HUES6 (cell line): Measurements from ENCODE around the gene MIA3.

Source experiments
- H3K27ac ChIP-seq: 2 replicates; pipeline ENCODE4 v1.7.0; 2013; ENCODE audit warnings: low read depth, mild to moderate bottlenecking, low read length, inconsistent platforms
- H3K27me3 ChIP-seq: 2 replicates; pipeline ENCODE4 v1.6.1; 2013; ENCODE audit warnings: low read length; ENCODE audit not compliant: control insufficient read depth, insufficient read depth
- H3K36me3 ChIP-seq: 2 replicates; pipeline ENCODE4 v1.6.1; 2013; ENCODE audit warnings: low read length; ENCODE audit not compliant: control insufficient read depth, insufficient read depth
- H3K4me1 ChIP-seq: 2 replicates; pipeline ENCODE4 v1.6.1; 2013; ENCODE audit warnings: low read length; ENCODE audit not compliant: control insufficient read depth, insufficient read depth
- H3K4me3 ChIP-seq: 2 replicates; pipeline ENCODE4 v1.5.1; 2013; ENCODE audit warnings: low read depth, low read length
- H3K9ac ChIP-seq: one replicate; pipeline ENCODE4 v1.6.1; 2013; ENCODE audit warnings: mild to moderate bottlenecking, low read length
- H3K9me3 ChIP-seq: 2 replicates; pipeline ENCODE4 v1.6.1; 2013; ENCODE audit warnings: low read depth, low read length; ENCODE audit not compliant: control insufficient read depth, insufficient read depth

MIA3 gene

GRCh38 chr1:222618001-222618879 is at the start of gene MIA3:
Gene MIA3 (plus strand): TSS chr1:222618097. CDS start chr1:222618111, 14 bp downstream.
- H3K4me3 ChIP-seq: peak within 1 kb of the TSS; percentile 87
- H3K9ac ChIP-seq: peak within 1 kb of the TSS; percentile 86
- no peak within 1 kb of the TSS; the same call in 1 of the 2 replicates for H3K27ac ChIP-seq
- H3K36me3 ChIP-seq: peaks cover 16% of the 10 kb centered on the region
- H3K9me3 ChIP-seq: no peaks in the 10 kb centered on the region
- peaks cover 25% of the 10 kb centered on the region for H3K27me3 ChIP-seq
- peaks cover 6% of the 10 kb centered on the region; the same call in 1 of the 2 replicates for H3K4me1 ChIP-seq

- Histone ChIP-seq H3K27me3 (no peaks in the 10 kb centered on the region), H3K27ac (no peak overlapping the region), H3K4me3 (no peak overlapping the region), H3K36me3 (peaks cover 66% of the 10 kb centered on the region), H3K4me1 (no peaks in the 10 kb centered on the region), H3K9ac (no peak overlapping the region), H3K9me3 (no peaks in the 10 kb centered on the region)
Observed at GRCh38 chr1:222570837-222571236, 47.1 kb upstream of the MIA3 start.

- no peak overlapping the region for H3K9ac ChIP-seq
- no peak overlapping the region for H3K27ac ChIP-seq
- no peaks in the 10 kb centered on the region for H3K9me3 ChIP-seq
- no peaks in the 10 kb centered on the region for H3K4me1 ChIP-seq
- no peaks in the 10 kb centered on the region for H3K27me3 ChIP-seq
- H3K4me3 ChIP-seq: no peak overlapping the region
- peaks cover 62% of the 10 kb centered on the region for H3K36me3 ChIP-seq
Observed at GRCh38 chr1:222579316-222579715, 38.6 kb upstream of the MIA3 start.

- Histone ChIP-seq H3K27me3 (no peaks in the 10 kb centered on the region), H3K9me3 (no peaks in the 10 kb centered on the region), H3K4me3 (no peak overlapping the region), H3K9ac (no peak overlapping the region), H3K36me3 (peaks cover 47% of the 10 kb centered on the region), H3K27ac (no peak overlapping the region), H3K4me1 (no peaks in the 10 kb centered on the region)
Observed at GRCh38 chr1:222582099-222582774, 35.7 kb upstream of the MIA3 start.

- no peak overlapping the region for H3K9ac ChIP-seq
- no peak overlapping the region for H3K27ac ChIP-seq
- H3K4me1 ChIP-seq: no peaks in the 10 kb centered on the region
- no peak overlapping the region for H3K4me3 ChIP-seq
- peaks cover 45% of the 10 kb centered on the region for H3K36me3 ChIP-seq
- no peaks in the 10 kb centered on the region for H3K27me3 ChIP-seq
- H3K9me3 ChIP-seq: no peaks in the 10 kb centered on the region
Observed at GRCh38 chr1:222583079-222583478, 34.8 kb upstream of the MIA3 start.

GRCh38 chr1:222586842-222587241 is 31.1 kb upstream of the MIA3 start:
- no peak overlapping the region for H3K27ac ChIP-seq
- no peak overlapping the region for H3K4me3 ChIP-seq
- H3K9me3 ChIP-seq: no peaks in the 10 kb centered on the region
- no peaks in the 10 kb centered on the region for H3K27me3 ChIP-seq
- H3K9ac ChIP-seq: no peak overlapping the region
- H3K4me1 ChIP-seq: no peaks in the 10 kb centered on the region; the same call in 1 of the 2 replicates
- H3K36me3 ChIP-seq: peaks cover 35% of the 10 kb centered on the region

GRCh38 chr1:222588135-222588534 is 29.8 kb upstream of the MIA3 start:
- Histone ChIP-seq H3K9me3 (no peaks in the 10 kb centered on the region), H3K9ac (no peak overlapping the region), H3K4me1 (no peaks in the 10 kb centered on the region; the same call in 1 of the 2 replicates), H3K36me3 (peaks cover 22% of the 10 kb centered on the region), H3K27me3 (no peaks in the 10 kb centered on the region), H3K4me3 (no peak overlapping the region), H3K27ac (no peak overlapping the region)

GRCh38 chr1:222589462-222590302 is 28.2 kb upstream of the MIA3 start, which contains the start of gene TAF1A:
Gene TAF1A (minus strand): TSS chr1:222589933.
- Histone ChIP-seq H3K36me3 (peaks cover 15% of the 10 kb centered on the region), H3K9me3 (no peaks in the 10 kb centered on the region; the same call in 1 of the 2 replicates), H3K27me3 (no peaks in the 10 kb centered on the region), H3K4me1 (no peaks in the 10 kb centered on the region; the same call in 1 of the 2 replicates), H3K4me3 (peak within 1 kb of the TSS; percentile 88), H3K27ac (peak within 1 kb of the TSS; percentile 39; the same call in 1 of the 2 replicates), H3K9ac (peak within 1 kb of the TSS; percentile 81)

GRCh38 chr1:222592171-222592570 is 25.7 kb upstream of the MIA3 start:
- H3K9me3 ChIP-seq: no peaks in the 10 kb centered on the region; the same call in 1 of the 2 replicates
- no peak overlapping the region for H3K9ac ChIP-seq
- H3K27me3 ChIP-seq: no peaks in the 10 kb centered on the region
- H3K4me1 ChIP-seq: no peaks in the 10 kb centered on the region; the same call in 1 of the 2 replicates
- H3K4me3 ChIP-seq: no peak overlapping the region
- peaks cover 2% of the 10 kb centered on the region; the same call in 1 of the 2 replicates for H3K36me3 ChIP-seq
- no peak overlapping the region for H3K27ac ChIP-seq

- 0 out of 2 replicates have a peak, but pooled peaks cover 2% of the 10 kb centered on the region for H3K27me3 ChIP-seq
- no peaks in the 10 kb centered on the region for H3K36me3 ChIP-seq
- no peaks in the 10 kb centered on the region; the same call in 1 of the 2 replicates for H3K4me1 ChIP-seq
- no peaks in the 10 kb centered on the region; the same call in 1 of the 2 replicates for H3K9me3 ChIP-seq
- H3K27ac ChIP-seq: no peak overlapping the region
- H3K9ac ChIP-seq: no peak overlapping the region
- no peak overlapping the region for H3K4me3 ChIP-seq
Observed at GRCh38 chr1:222594789-222595188, 23.1 kb upstream of the MIA3 start.
